WI38 (cell line): ENCODE data around the gene TMPRSS12.
"Not testable (repeated sequence)": the region's sequence is repeated elsewhere in the genome, so short reads cannot be mapped to it uniquely, and the experiment has no call there.

Source experiments
- H3K4me3 ChIP-seq: 2 replicates; pipeline ENCODE4 v1.5.1; 2011; ENCODE audit warnings: low read depth, mild to moderate bottlenecking, control low read depth, low read length
- TF ChIP-seq, protein P1 (sequence below): IDR thresholded peaks from 2 replicates; pipeline ENCODE4 v1.5.1; 2012; ENCODE audit warnings: low read depth, mild to moderate bottlenecking, control low read depth, low read length

Gene TMPRSS12

DNA sequence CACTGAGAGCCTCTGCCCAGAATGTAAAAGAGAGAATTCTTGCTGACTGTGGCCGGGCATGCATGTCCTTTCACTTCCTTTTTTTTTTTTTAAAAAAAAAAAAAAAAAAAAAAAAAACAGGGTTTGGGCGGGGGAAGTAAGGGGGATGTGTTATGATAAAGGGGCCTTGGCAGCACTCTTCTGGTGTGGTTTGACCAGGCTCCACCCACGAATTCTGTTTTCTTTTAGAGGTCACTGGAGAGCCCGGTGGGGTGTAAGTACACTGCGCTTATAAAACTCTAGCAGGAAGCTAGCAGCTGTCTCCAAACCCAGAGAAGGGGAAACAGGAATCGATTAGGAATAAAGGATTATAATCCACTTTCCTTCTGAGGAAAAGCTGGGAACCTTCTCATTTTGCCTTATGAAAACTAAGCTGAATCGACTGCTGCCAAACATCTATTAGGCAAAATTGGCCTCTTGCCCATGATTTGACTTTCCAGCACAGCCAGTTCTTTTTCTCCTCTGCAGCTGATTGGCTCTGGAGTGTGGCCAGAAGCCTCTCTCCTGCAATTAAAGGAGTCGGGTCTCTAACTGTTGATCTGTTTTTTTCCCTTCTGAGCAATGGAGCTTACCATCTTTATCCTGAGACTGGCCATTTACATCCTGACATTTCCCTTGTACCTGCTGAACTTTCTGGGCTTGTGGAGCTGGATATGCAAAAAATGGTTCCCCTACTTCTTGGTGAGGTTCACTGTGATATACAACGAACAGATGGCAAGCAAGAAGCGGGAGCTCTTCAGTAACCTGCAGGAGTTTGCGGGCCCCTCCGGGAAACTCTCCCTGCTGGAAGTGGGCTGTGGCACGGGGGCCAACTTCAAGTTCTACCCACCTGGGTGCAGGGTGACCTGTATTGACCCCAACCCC, 82.0 kb downstream of the TMPRSS12 start:
- TF ChIP-seq, protein P1, sequence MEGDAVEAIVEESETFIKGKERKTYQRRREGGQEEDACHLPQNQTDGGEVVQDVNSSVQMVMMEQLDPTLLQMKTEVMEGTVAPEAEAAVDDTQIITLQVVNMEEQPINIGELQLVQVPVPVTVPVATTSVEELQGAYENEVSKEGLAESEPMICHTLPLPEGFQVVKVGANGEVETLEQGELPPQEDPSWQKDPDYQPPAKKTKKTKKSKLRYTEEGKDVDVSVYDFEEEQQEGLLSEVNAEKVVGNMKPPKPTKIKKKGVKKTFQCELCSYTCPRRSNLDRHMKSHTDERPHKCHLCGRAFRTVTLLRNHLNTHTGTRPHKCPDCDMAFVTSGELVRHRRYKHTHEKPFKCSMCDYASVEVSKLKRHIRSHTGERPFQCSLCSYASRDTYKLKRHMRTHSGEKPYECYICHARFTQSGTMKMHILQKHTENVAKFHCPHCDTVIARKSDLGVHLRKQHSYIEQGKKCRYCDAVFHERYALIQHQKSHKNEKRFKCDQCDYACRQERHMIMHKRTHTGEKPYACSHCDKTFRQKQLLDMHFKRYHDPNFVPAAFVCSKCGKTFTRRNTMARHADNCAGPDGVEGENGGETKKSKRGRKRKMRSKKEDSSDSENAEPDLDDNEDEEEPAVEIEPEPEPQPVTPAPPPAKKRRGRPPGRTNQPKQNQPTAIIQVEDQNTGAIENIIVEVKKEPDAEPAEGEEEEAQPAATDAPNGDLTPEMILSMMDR: no peak
- peak overlapping the region; percentile 60 for H3K4me3 ChIP-seq

DNA sequence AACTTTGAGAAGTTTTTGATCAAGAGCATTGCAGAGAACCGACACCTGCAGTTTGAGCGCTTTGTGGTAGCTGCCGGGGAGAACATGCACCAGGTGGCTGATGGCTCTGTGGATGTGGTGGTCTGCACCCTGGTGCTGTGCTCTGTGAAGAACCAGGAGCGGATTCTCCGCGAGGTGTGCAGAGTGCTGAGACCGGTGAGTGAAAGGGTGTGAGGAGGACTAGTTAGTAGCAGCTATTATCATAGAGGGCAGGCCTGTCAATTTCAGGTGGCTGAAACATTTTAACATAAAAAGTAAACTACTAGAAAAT, 82.6 kb downstream of the TMPRSS12 start:
- TF ChIP-seq, protein P1: no peak
- peak overlapping the region; percentile 60 for H3K4me3 ChIP-seq

DNA sequence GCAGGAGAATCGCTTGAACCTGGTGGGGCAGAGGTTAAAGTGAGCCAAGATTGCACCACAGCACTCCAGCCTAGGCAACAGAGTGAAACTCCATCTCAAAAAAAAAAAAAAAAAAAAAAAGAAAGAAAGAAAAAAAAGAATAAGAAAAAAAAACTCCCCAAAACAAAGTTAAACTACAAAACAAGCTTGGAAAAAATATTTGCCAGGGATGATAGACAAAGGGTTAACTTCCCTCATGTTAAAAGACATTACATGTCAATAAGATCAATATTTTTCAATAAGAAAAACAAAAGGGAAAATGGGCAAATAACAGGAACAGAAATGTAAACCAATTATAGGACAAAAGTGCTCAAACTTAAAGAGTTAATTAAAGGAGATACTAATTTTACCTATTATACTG, 83.2 kb downstream of the TMPRSS12 start:
- peak overlapping the region; percentile 60; the same call in 1 of the 2 replicates for H3K4me3 ChIP-seq

DNA sequence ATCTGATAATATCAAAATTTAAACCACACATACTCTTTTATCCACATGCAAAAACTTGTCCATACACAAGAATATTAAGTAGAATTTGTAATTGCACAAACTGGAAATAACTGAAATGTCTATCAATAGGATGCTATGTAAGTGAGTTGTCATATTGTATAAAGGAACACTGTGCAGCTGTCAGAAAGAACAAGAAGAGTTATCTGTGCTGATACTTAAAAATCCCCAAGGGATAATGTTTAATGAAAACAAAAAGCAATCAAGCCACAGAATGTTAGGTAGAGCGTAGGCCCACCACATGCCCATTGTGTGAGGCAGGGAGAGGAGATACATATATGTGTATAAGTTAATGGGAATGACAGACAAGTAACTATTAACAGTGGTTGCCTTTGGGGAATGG, 83.7 kb downstream of the TMPRSS12 start:
- no peak overlapping the region for H3K4me3 ChIP-seq
- TF ChIP-seq, protein P1: no peak

More for the DNA sequence above, 83.2 kb downstream of the TMPRSS12 start:
- TF ChIP-seq, protein P1: no peak

DNA sequence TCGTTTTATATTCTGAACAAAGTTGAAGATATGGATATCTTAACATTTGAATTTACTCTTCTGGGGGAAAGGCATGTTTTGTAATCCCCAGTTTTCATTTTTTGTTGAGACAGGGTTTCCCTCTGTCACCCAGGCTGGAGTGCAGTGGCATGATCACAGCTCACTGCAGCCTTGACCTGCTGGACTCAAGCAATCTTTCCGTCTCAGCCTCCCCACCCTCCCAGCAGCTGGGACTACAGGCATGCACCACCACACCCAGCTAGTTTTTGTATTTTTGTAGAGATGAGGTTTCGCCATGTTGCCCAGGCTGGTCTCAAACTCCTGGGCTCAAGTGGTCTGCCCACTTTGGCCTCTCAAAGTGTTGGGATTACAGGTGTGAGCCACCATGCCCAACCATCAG, 84.2 kb downstream of the TMPRSS12 start:
- not testable (repeated sequence) for H3K4me3 ChIP-seq

DNA sequence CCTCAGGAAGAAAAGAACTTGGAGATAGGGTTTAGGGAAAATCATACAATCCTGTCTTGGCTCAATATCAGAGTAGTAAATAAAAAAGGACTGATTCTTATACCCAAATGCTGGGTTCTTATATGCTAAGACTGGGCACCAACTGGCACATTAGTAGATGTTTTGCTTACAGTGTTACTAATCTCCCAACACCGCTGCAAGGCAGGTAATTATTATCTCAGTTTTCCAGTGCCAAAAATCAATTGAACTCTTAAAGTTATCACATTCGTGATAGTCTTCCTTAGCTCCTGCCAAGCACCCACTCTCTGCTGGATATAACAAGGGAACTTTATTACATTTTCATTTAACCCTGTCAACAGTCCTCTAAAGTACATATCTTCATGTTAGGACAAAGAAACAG, 84.6 kb downstream of the TMPRSS12 start:
- H3K4me3 ChIP-seq: no peak overlapping the region
- TF ChIP-seq, protein P1: no peak

DNA sequence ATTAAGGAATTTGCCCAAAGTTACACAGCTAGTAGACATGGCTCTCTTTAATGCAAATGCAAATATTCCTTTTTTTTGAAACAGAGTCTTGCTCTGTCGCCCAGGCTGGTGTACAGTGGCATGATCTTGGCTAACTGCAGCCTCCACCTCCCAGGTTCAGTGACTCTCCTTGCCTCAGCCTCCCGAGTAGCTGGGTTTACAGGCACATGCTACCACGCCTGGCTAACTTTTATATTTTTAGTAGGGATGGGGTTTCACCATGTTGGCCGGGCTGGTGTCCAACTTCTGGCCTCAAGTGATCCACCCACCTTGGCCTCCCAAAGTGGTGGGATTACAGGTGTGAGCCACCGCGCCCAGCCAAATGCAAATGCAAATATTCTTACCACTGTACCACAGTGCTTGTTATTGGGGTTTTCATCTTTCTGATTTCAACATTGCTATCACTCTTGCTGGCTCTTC, 85.1 kb downstream of the TMPRSS12 start:
- TF ChIP-seq, protein P1: no peak
- H3K4me3 ChIP-seq: no peak overlapping the region
